Stimulated activated CD4-positive, alpha-beta T cell treated with anti-CD3 and anti-CD28 coated beads, Interleukin-1b, Interleukin-23, amount 100 ng/mL, for 24 hours (primary cell): ENCODE measurements around the gene PLSCR3.
A peak's percentile ranks its signal among the peaks of the same experiment; 100 is the strongest.

Experiments
- DNase-seq, 4 experiments: peaks; one replicate each; pipeline ENCODE4 v3.0.0-alpha.2; 2020; ENCODE audit warnings: low read depth in 4 of 4, low spot score in 1 of 4

Gene PLSCR3

DNA sequence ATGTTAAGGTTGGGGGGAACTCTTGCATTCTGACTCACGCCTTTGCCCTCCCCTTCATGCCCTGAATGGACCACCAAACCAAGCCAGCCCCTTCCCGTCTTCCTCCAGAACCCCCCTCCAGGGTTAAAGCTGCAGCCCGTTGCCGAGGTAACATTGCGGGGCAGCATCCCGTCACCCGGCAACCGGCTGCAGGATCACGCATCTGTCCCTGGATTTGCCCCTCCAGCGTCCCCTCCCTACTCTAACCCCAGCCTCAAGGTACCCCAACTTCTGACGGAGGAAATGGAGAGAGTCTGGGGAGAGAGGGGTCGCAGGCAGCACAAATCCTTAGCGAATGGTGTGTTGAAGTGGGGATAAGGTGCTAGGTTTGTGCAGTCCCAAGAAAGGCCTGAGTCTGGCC, 12.8 kb upstream of the PLSCR3 start:
- DNase-seq, result no peak

DNA sequence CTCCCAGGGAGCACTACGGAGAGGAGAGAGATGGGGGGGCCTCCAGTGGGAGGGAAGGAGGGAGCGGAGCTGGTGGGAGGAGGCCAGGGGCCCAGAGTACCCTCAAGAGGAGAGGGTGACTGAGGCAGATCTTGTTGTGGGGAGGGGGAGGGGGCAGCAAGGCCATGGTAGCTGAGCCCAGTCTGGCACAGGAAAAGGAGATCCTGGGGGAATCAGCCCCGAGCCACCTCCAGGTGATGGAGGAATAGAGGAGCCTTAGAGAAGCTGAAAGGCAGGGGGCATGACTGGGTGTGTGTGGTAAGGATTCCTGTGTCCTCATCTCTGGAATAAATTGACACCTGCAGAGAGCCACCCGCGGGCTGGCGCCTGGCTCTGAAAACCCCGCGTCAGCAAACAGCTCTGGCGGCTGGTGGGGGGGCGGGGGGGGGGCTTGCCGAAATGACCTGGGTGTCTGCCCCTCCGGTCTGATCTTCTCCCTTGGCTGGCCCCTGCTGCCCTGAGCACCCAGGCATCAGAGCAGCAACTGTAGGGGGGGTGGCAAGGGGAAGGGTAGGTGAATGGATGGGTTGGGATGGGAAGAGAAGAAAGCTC, 12.0 kb upstream of the PLSCR3 start:
- DNase-seq, result no peak

DNA sequence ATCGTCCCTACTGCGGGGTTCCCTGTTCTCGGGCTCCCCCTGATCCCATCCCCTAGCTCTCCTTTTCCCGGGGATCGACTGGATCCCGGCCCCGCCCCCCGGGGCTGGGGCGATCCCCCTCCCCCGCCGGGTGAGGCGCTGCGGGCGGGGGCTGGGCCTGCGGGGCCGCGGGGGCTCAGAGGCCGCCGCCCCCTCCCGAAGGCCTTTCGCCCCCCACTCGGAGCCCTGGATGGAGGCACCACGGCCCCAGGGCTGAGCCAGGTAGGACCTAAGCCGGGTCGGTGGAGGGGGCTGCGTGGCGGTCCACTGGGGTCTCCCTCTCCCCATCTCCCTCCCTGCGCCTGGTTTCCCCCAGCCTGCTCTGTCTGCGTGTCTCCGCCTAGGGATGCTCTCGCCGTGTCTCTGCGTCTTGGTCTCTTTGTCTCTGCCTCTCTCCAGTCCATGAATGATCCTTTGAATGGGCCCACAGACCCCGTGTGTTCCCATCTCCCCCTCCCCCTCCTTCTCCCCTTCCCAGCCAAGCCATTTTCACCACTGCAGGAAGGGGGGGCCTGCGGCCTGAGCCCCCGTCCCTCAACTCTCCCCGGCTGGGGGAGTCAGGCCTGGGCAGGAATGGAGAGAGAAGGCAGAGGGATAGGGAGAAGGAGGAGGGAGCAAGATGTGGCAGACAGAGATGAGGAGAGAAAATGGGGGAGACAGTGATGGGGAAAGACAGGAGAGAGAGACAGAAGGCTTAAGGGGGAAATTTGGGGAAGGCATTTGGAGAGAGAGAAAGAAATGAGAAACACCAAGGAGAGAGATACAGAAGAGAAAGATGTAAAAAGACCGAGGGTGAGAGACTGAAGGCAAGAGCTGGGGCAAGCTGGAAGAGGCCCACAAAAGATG, 11.3 kb upstream of the PLSCR3 start:
- DNase-seq, result no peak

DNA sequence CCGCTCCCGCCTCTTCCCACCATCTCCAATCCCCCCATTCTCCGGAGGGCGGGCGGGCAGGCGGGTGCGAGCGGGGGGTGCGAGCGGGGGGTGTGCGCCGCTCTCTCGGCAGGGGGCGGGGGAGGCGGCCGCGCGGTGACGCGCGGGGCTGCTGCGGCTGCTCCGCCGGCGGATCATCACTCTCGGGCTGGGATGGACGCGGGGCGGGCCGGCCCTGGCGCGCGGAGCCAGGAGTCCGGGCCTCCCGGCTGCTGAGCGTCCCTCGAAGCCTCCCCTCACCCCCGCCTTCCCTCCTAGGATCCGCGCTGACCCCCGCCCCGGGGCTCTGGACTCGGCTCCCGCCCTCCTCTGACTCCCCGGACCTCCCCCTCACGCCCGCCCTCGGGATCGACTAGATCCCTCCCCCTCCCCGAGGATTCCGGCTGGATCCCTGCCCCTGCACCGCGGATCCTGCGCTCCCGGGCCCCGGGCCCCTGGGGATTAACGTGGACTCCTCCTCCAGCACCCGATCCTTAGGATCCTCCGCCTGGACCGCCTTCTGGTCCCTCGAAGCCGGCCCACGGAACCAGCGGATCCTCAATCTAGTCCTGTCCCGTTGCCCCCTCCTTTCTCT, 10.5 kb upstream of the PLSCR3 start:
- peak in 2 of 4 experiments; percentile 54 to 60 for DNase-seq

DNA sequence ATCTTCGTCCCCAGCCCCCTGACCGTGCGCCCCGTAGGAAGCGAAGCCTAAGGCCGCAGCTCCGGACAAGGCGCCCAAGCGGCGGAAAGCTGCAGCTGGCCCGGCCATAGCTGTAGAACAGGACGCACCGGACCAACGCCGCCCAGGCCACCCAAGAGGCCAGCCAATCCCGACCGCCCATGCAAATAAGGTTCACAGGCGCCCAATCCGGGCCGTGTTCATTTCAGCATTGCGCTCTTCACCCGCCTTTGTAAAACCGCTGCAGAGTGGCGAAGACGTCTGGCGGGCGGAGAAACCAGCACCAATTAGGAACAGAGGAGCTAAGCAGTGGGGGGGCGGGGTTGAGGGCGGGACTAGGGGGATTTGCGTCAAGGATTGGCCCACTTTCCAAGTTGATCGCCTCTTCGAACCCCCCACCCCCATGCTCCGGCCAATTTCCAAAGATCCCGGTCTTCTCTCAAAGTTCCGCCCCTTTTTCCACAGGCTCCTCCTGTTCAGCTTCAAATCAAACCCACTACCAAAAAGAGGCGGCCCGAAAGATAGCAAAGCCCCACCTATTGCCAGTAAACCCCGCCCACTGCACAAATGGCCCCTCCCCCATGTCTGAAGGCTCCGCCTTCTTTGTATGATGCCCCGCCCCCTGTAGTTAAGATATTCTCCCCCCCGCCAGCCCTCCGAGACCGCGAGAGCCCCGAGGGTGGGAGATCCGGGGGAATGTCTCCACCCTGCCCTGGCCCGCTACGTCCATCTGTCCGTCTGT, 9.8 kb upstream of the PLSCR3 start, which contains the start of gene TMEM256:
TSS of gene TMEM256 (minus strand) at position 121 of the 760 bp plus-strand sequence. CDS start at position 108, 13 bp downstream.
- peak; percentile 85 to 95 (median 88) for DNase-seq

DNA sequence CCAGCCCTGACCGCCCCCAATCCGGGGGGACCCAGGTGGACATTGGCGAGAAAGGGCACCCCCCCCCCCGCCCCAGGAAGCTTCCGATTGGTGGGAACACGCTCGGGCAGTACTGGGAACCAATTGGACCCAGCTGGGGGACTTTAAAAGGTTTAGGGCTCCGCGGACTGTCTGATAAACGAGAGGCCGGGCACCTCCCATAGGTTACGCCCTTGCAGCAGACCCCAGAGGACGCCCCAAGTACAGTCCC, 9.3 kb upstream of the PLSCR3 start:
- no peak for DNase-seq

DNA sequence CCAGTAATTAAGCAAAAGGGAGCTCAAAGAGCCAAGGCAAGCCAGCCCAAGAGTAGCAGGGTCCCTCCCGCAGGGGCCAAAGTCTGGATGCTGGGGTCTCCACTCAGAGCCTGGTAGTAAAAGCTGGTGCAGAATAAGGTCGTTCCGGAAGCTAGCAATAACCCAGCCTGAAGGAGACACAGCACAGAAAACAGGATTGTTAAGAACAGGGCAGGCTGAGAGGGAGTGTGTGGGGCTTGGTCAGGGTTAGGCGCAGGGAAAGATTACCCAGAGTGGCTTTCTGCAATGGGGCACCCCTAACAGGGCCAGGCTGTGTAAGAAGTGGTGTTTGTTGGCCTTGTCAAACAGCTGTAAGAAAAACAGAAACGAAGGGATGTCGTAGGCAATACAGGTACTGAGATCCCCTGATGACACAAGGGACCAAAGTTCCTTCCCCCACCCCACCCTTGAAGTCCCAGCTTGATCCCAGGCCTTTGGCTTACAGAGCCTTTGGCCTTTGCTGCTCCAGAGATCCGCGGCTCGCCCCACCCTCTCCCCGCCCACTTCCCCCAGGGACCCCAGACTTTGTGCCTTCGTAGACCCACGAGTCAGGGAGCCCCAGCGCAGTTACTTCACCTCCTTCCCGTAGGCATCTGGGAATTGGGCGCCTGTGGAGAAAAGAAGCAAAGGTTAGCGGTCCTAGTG, 8.9 kb upstream of the PLSCR3 start:
- no peak for DNase-seq

- DNase-seq, result no peak
Observed at GRCh38 chr17:7398612-7399011, 4.3 kb upstream of the PLSCR3 start.

DNA sequence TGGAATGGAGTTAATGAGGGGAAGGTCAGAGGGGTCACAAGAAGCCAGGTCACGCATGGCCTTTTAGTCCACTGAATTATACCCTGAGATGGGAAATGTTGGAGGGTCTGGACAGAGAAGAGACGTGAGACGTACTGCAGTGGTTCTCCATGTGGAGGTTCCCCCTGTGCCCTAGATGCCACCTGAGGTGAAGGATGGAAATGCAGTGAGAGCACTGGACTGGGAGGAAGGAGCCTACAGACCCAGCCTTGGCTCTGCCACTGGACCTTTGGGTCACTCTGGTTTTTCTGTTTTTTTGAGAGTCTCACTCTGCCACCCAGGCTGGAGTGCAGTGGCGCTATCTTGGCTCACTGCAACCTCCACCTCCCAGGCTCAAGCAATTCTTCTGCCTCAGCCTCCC, 1.8 kb upstream of the PLSCR3 start:
- no peak for DNase-seq

DNA sequence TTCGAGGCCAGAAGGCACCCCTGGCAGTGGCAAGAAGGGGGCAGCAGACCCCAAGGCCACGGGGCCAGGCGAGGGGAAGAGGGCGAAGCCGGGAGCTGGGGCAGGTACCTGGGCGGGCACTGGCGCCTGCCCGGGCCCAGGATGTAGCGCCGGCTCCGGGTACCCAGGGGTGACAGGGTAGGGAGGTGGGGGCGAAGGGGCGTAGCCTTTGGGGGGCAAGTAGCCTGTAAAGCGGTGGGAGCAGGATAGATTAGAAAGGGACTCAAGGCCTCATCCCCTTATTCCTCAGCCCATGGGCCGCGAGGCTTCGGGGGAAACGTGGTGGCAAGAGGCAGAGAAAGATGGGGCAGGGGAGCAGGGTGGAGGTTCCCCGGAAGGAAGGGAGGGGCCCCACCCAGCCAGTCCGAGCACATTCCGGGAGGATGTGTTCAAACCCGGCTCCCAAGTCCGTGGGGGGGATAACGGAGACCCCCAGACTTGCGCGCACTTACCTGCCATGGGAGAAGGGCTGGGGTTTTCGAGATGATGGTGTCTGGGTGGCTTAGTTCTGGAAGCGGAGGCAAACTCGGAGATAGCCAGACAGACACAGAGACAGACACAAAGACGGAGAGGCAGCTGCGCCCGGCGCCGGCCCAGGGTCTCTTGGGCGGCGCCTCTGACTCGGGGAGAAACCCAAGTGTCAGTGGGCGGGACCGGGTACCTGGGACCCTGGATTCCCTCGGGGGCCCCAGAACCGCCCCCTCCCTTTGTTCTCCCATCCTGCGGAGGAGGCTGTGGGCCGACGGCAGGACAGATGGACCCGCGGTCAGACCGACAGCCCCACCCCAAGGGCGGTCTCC, 493 bp downstream of the PLSCR3 start:
- DNase-seq, result peak in 1 of 4 experiments; percentile 48

DNA sequence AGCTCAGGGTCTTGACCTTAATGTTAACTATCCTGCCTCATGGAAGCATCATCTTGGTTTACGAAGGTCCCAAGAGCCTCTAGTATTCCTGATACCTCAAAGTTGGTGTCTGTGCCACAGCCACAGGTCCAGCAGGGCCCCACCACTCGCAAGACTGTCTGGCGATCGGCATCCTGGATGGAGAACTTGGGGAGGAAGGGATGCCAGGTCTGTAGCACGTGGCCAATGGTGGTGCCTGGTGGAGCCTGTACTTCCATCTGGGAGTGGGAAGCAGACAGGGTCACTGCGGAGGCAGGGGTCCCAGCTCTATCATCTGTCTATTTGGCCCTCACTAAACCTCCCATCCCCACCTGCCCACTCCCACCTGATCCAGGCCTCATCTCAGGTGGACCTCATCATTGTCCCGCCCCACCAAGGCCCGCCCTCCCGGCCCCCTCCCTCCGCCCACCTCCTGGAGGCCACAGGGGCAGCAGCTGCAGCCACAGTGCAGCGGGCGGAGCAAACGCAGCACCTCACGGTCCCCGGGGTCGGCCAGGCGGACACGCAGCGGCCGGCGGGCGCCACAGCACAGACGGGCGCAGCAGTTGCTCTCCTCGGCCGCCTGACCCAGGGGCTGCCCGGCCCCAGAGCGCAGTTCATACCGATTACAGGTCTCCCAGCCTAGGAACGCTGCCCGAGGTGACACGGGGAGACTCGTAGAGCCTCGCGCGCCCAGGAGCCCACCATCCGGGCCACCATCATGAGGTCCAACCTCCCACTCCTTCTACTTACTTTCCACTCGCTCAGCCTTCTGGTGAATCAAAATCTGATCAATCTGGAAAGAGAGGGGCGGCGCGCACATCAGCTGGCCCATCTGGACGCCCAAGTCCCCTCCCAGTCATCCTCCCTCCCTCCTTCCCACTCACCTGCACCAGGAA, 1.4 kb downstream of the PLSCR3 start:
- DNase-seq, result no peak

GRCh38 chr17:7391307-7391706, 3.0 kb downstream of the PLSCR3 start:
- DNase-seq, result no peak

- no peak for DNase-seq
Observed at GRCh38 chr17:7389924-7390910, 4.1 kb downstream of the PLSCR3 start.

GRCh38 chr17:7388856-7389255, 5.5 kb downstream of the PLSCR3 start:
- no peak for DNase-seq

DNA sequence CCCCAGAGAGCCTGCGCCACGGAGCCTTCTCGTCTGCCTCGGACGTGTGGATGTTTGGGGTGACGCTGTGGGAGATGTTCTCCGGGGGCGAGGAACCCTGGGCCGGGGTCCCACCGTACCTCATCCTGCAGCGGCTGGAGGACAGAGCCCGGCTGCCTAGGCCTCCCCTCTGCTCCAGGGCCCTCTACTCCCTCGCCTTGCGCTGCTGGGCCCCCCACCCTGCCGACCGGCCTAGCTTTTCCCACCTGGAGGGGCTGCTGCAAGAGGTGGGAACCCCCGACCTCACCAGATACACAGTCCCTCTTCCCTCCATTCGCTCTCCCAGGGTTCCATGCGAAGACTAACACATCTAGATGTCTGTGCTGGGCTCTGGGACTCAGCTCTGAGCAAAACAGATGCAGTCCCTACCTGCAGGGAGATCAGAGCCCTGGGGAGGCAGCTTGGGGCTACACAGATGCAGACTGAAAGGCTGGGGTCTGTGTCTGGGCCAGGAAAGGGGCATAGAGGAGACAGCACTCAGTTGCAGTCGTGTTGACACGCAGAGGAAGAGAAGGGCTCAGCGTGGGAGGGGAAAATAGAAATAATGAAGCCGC, 9.7 kb downstream of the PLSCR3 start:
- DNase-seq, result no peak

DNA sequence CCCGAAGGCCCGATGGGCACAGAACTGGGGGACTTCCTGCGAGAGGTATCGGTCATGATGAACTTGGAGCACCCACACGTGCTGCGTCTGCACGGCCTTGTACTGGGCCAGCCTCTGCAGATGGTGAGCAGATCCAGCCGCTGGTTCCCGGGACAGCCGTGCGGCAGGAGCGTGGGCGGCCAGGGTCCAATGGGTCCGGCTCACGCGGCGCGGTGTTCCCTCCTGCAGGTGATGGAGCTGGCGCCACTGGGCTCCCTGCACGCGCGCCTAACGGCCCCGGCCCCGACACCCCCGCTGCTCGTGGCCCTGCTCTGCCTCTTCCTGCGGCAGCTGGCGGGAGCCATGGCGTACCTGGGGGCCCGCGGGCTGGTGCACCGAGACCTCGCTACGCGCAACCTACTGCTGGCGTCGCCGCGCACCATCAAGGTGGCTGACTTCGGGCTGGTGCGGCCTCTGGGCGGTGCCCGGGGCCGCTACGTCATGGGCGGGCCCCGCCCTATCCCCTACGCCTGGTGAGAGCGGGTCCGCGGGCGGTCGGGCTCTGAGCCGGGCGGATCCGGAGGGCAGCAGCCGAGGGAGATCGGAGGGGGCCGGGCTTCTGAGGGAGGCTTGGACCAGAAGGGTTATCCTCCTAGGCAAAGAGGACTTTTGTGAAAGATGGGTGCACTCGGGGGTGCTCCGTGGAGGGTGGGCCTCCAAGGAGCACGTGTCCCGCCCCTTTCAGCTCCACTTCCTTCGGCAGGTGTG, 10.4 kb downstream of the PLSCR3 start:
- peak in 3 of 4 experiments; percentile 42 to 72 (median 60) for DNase-seq

DNA sequence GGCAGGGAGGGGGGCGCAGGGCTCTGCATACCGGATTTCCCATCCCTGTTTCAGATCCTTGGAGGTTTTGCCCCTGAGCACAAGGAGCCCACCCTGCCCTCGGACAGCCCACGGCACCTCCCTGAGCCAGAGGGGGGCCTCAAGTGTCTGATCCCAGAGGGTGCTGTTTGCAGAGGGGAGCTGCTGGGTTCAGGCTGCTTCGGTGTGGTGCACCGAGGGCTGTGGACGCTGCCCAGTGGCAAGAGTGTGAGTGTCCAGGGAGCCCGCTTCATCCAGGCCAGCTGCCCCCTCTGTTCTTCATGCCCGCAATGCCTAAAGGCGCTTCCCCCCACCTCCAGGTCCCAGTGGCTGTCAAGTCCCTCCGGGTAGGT, 11.0 kb downstream of the PLSCR3 start:
- no peak for DNase-seq
